ENCODE measurements around the gene THNSL1.

GRCh38 chr10:24984906-24985305 is 31.5 kb upstream of the THNSL1 start:
- TF ChIP-seq POLR2A (IDR thresholded peaks at IDR 0.05), result no peak
- TF ChIP-seq, protein P1, sequence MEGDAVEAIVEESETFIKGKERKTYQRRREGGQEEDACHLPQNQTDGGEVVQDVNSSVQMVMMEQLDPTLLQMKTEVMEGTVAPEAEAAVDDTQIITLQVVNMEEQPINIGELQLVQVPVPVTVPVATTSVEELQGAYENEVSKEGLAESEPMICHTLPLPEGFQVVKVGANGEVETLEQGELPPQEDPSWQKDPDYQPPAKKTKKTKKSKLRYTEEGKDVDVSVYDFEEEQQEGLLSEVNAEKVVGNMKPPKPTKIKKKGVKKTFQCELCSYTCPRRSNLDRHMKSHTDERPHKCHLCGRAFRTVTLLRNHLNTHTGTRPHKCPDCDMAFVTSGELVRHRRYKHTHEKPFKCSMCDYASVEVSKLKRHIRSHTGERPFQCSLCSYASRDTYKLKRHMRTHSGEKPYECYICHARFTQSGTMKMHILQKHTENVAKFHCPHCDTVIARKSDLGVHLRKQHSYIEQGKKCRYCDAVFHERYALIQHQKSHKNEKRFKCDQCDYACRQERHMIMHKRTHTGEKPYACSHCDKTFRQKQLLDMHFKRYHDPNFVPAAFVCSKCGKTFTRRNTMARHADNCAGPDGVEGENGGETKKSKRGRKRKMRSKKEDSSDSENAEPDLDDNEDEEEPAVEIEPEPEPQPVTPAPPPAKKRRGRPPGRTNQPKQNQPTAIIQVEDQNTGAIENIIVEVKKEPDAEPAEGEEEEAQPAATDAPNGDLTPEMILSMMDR (IDR thresholded peaks at IDR 0.05), result no peak
